ENCODE data around the gene TTC9. TPM values are rescaled to one million over a fixed set of nuclear protein-coding genes. Genes with fewer than 3 reads are reported as not detected.

The TTC9 gene
- total and polyA plus RNA-seq, 9 of the 15 experiments (the other 6 are each of a cell fraction or from before 2014, with no cell fraction given): 0.07 TPM; not detected in 8

DNA sequence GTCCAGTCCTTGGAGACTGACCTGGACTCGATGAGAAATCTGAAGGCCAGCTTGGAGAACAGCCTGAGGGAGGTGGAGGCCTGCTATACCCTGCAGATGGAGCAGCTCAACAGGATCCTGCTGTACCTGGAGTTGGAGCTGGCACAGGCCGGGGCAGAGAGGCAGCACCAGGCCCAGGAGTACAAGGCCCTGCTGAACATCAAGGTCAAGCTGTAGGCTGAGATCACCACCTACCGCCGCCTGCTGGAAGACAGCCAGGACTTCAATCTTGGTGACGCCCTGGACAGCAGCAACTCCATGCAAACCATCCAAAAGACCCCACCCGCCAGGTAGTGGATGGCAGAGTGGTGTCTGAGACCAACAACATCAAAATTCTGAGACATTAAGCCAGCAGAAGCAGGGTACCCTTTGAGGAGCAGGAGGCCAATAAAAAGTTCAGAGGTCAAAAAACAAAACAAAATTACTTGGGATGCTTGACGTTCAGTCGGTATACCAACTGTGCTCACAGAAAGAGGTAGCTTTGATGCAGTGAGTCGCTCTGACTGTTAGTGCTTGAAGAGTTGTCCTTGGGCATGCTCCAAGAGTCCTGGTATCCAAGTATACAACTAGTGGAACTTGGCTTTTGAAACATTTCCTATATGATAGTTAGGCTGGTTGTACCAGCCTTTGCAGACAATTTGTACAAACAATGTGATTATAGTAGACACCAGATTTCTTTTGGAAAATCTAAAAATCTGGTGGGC, 46.1 kb upstream of the TTC9 start (continued):
- TF ChIP-seq, protein P1, sequence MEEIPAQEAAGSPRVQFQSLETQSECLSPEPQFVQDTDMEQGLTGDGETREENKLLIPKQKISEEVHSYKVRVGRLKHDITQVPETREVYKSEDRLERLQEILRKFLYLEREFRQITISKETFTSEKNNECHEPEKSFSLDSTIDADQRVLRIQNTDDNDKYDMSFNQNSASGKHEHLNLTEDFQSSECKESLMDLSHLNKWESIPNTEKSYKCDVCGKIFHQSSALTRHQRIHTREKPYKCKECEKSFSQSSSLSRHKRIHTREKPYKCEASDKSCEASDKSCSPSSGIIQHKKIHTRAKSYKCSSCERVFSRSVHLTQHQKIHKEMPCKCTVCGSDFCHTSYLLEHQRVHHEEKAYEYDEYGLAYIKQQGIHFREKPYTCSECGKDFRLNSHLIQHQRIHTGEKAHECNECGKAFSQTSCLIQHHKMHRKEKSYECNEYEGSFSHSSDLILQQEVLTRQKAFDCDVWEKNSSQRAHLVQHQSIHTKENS (CRISPR knock-in tag; IDR thresholded peaks at IDR 0.05): no peak
- no peak for TF ChIP-seq ELF2 (CRISPR knock-in tag; IDR thresholded peaks at IDR 0.05)
- TF ChIP-seq NFXL1 (CRISPR knock-in tag; IDR thresholded peaks at IDR 0.05): no peak
- no peak for TF ChIP-seq TRIM24 (IDR thresholded peaks at IDR 0.05)
- no peak for TF ChIP-seq ZNF586 (CRISPR knock-in tag; conservative IDR thresholded peaks at IDR 0.05)
- no peak for TF ChIP-seq ZNF695 (CRISPR knock-in tag; IDR thresholded peaks at IDR 0.05)
- no peak for TF ChIP-seq ZNF778 (CRISPR knock-in tag; IDR thresholded peaks at IDR 0.05)
- TF ChIP-seq RAD51 (IDR thresholded peaks at IDR 0.05; ENCODE audit: borderline replicate concordance, low read depth): no peak

DNA sequence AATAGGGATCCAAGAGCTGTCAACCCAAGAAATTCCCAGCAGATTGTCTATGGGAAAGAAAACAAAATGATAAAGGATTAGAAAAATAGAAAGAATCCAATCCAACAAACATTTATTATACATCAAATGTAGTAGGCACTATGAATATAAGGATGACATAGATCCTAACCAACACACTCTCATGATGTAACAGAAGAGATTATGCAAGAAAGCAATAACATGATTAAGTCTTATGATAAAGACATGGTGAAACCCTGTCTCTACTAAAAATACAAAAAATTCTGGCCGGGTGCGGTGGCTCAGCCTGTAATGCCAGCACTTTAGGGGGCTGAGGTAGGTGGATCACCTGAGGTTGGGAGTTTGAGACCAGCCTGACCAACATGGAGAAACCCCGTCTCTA, 44.0 kb upstream of the TTC9 start:
- no peak for ATAC-seq
- Histone ChIP-seq H3K9me1 (ENCODE audit: control insufficient read depth, insufficient read depth, low read length) (no peaks in the 10 kb centered on the region), H3K9ac (ENCODE audit: insufficient read depth in 1 of 2, low read depth in 2 of 2, low read length in 2 of 2) (no peak overlapping the region), H3K9me3 (replicated peaks; ENCODE audit: control insufficient read depth, insufficient read depth, low read depth, low read length) (no peaks in the 10 kb centered on the region), H4K20me1 (replicated peaks; ENCODE audit: control insufficient read depth, insufficient read depth, low read length) (no peaks in the 10 kb centered on the region; the same call in 1 of the 2 replicates), H3K4me2 (ENCODE audit: insufficient read depth, low read length) (no peak overlapping the region), H3K79me2 (ENCODE audit: control insufficient read depth, insufficient read depth, low read length) (peaks cover 38% of the 10 kb centered on the region), H3K4me1 (replicated peaks in 1 of 2; ENCODE audit: control insufficient read depth in 2 of 2, insufficient read depth in 2 of 2, low read length in 2 of 2) (no peaks in the 10 kb centered on the region), H3K27ac (ENCODE audit: extremely low read depth, low read depth, low read length) (no peak overlapping the region), H3K36me3 (ENCODE audit: control insufficient read depth, insufficient read depth, low read length) (peaks cover 40% of the 10 kb centered on the region), H3K4me3 (no peak overlapping the region), H3K27me3 (ENCODE audit: control insufficient read depth in 2 of 2, insufficient read depth in 2 of 2, low read length in 2 of 2) (no peaks in the 10 kb centered on the region), H2AFZ (ENCODE audit: low read depth, low read length) (no peak overlapping the region)
- TF ChIP-seq NUFIP1 (IDR thresholded peaks at IDR 0.05; ENCODE audit: partially characterized antibody): no peak
- no peak for TF ChIP-seq PTRF (tag; IDR thresholded peaks at IDR 0.05)
- no peak for DNase-seq (ENCODE audit: extremely low read depth in 1 of 4, low spot score in 3 of 4)
- no peak for FAIRE-seq
- CTCF ChIA-PET (ENCODE audit: low intra/inter-chr PET ratio): no interaction called here
- no TSS peak for BruUV-seq (replicated peaks)
- in situ Hi-C loops (cut with MboI): no loop called here
- POLR2A ChIA-PET: no interaction called here
- intact Hi-C loops (cut with micrococcal nuclease): no loop called here
- 90% methylated on average over 3 of the region's 3 CpGs for WGBS (ENCODE audit: insufficient coverage, low coverage, missing lambda C conversion rate)
